SK-N-SH (cell line): ENCODE data around the gene OR5M11. TPM values are rescaled to one million over a fixed set of nuclear protein-coding genes. Genes with fewer than 3 reads are reported as not detected.

ENCODE experiments used
- CTCF ChIA-PET: fragments of 300-600, 350-600 bp; formaldehyde crosslinking; extraction: SDS; loops from one replicate; lab custom pipeline; 2021; lab: Yijun Ruan, JAX
- POLR2A ChIA-PET: fragments of 350-600 bp; sonication (Branson Sonifier 250); formaldehyde crosslinking; extraction: SDS; loops from one replicate; lab custom pipeline; 2020; ENCODE audit warnings: antibody characterized with exemption, inconsistent platforms; lab: Yijun Ruan, JAX
- DNase-seq: peaks from one replicate; pipeline ENCODE4 v3.0.0; 2012
- H2AFZ ChIP-seq: fragments of 200-600 bp; sonication (generic); 2 replicates; pipeline ENCODE4 v1.8.1; 2016; ENCODE audit warnings: antibody characterized with exemption, mild to moderate bottlenecking, low read depth
- H3F3A ChIP-seq: fragments of 200-600 bp; sonication (generic); replicated peaks from 2 replicates; pipeline ENCODE3; 2016; ENCODE audit warnings: antibody characterized with exemption, mild to moderate bottlenecking; ENCODE audit not compliant: insufficient read depth
- H3K27ac ChIP-seq, 2 experiments: fragments of 200-500 bp in 1 of 2; fragments of 200-600 bp in 1 of 2; sonication (Bioruptor generic) in 1 of 2; sonication (generic), shearing (Covaris generic) in 1 of 2; 2 replicates each; pipeline versions ENCODE4 v1.5.1 to v1.6.1; 2014 to 2016; ENCODE audit warnings: low read depth in 2 of 2, inconsistent platforms in 1 of 2, low read length in 1 of 2, mild to moderate bottlenecking in 1 of 2, mixed read lengths in 1 of 2
- H3K27me3 ChIP-seq: fragments of 200-600 bp; sonication (generic), shearing (Covaris generic); 2 replicates; pipeline ENCODE4 v1.6.1; 2016; ENCODE audit warnings: mixed run types; ENCODE audit not compliant: insufficient read depth
- H3K36me3 ChIP-seq, 2 experiments: fragments of 200-500 bp in 1 of 2; fragments of 200-600 bp in 1 of 2; sonication (Bioruptor generic) in 1 of 2; sonication (generic) in 1 of 2; replicated peaks in 1 of 2; 2 replicates each; pipeline versions ENCODE3 to v1.5.1; 2014 to 2016; ENCODE audit warnings: low read length in 1 of 2, mild to moderate bottlenecking in 1 of 2; ENCODE audit not compliant: insufficient read depth in 2 of 2, control insufficient read depth in 1 of 2
- H3K4me1 ChIP-seq, 2 experiments: fragments of 200-500 bp in 1 of 2; fragments of 200-600 bp in 1 of 2; sonication (Bioruptor generic) in 1 of 2; sonication (generic), shearing (Covaris generic) in 1 of 2; 2 replicates each; pipeline versions ENCODE4 v1.5.1 to v1.6.1; 2014 to 2016; ENCODE audit warnings: low read depth in 1 of 2, low read length in 1 of 2, mixed run types in 1 of 2; ENCODE audit not compliant: insufficient read depth in 2 of 2, control insufficient read depth in 1 of 2
- H3K4me2 ChIP-seq: fragments of 200-600 bp; sonication (generic), shearing (Covaris generic); 2 replicates; pipeline ENCODE4 v1.6.1; 2017; ENCODE audit warnings: mixed run types
- H3K4me3 ChIP-seq, 2 experiments: fragments of 200-500 bp in 1 of 2; fragments of 200-600 bp in 1 of 2; sonication (Bioruptor generic) in 1 of 2; sonication (generic), shearing (Covaris generic) in 1 of 2; 2 replicates each; pipeline versions ENCODE4 v1.5.1 to v1.8.1; 2014 to 2016; ENCODE audit warnings: low read depth in 2 of 2, inconsistent platforms in 1 of 2, low read length in 1 of 2, mild to moderate bottlenecking in 1 of 2, mixed read lengths in 1 of 2, moderate library complexity in 1 of 2
- H3K79me2 ChIP-seq: fragments of 200-600 bp; sonication (generic); 2 replicates; pipeline ENCODE4 v1.8.1; 2017; ENCODE audit warnings: mild to moderate bottlenecking; ENCODE audit not compliant: insufficient read depth
- H3K9ac ChIP-seq: fragments of 200-600 bp; sonication (generic); 2 replicates; pipeline ENCODE4 v1.6.1; 2017; ENCODE audit warnings: mixed run types
- H3K9me2 ChIP-seq: fragments of 200-600 bp; sonication (generic); 2 replicates; pipeline ENCODE4 v1.6.1; 2017; ENCODE audit warnings: mixed run types
- H3K9me3 ChIP-seq: fragments of 200-600 bp; sonication (generic); 2 replicates; pipeline ENCODE4 v1.6.1; 2017; ENCODE audit warnings: mixed run types, mild to moderate bottlenecking, moderate library complexity
- H4K20me1 ChIP-seq: fragments of 200-600 bp; sonication (generic); 2 replicates; pipeline ENCODE4 v1.6.1; 2017; ENCODE audit warnings: mild to moderate bottlenecking, mixed run types; ENCODE audit not compliant: insufficient read depth
- CHD2 ChIP-seq: fragments of 150-350 bp; IDR thresholded peaks from 2 replicates; pipeline ENCODE4 v1.6.1; 2018; ENCODE audit warnings: low read length; ENCODE audit not compliant: partially characterized antibody
- CTCF ChIP-seq: fragments of 200-600 bp; sonication (generic); IDR thresholded peaks from 2 replicates; pipeline ENCODE4 v1.6.1; 2017; ENCODE audit warnings: antibody characterized with exemption, mild to moderate bottlenecking, moderate library complexity
- EZH2phosphoT487 ChIP-seq: fragments of 200-600 bp; sonication (generic); IDR thresholded peaks from 2 replicates; pipeline ENCODE4 v1.6.1; 2017; ENCODE audit warnings: low read depth, mixed run types, mild to moderate bottlenecking, antibody characterized with exemption, moderate library complexity, borderline replicate concordance
- FOSL2 ChIP-seq: IDR thresholded peaks from 2 replicates; pipeline ENCODE4 v1.4.0; 2012; ENCODE audit warnings: low read depth, mild to moderate bottlenecking, moderate library complexity, borderline replicate concordance
- FOXJ3 ChIP-seq: sonication (generic); formaldehyde crosslinking; IDR thresholded peaks from 2 replicates; pipeline ENCODE4 v1.5.1; 2020; ENCODE audit warnings: mild to moderate bottlenecking, missing genetic modification reagents
- FOXM1 ChIP-seq: IDR thresholded peaks from 2 replicates; pipeline ENCODE4 v1.4.0; 2012; ENCODE audit warnings: low read depth, mild to moderate bottlenecking
- GATA2 ChIP-seq: sonication (generic); formaldehyde crosslinking; IDR thresholded peaks from 2 replicates; pipeline ENCODE4 v1.5.0; 2020; ENCODE audit warnings: mild to moderate bottlenecking, missing genetic modification reagents
- MAX ChIP-seq: IDR thresholded peaks from 2 replicates; pipeline ENCODE4 v1.4.0; 2012; ENCODE audit warnings: low read depth
- MXI1 ChIP-seq: IDR thresholded peaks from 2 replicates; pipeline ENCODE4 v1.6.1; 2012; ENCODE audit warnings: mild to moderate bottlenecking, low read depth, low read length, improper control_type of control experiment
- PBX3 ChIP-seq: IDR thresholded peaks from 2 replicates; pipeline ENCODE4; 2012
- POLR2AphosphoS5 ChIP-seq: IDR thresholded peaks from 2 replicates; pipeline ENCODE4 v1.6.1; 2012; ENCODE audit warnings: low read depth, low read length
- RCOR1 ChIP-seq: fragments of 150-350 bp; IDR thresholded peaks from 2 replicates; pipeline ENCODE4 v1.6.1; 2017; ENCODE audit warnings: antibody characterized with exemption, low read length
- REST ChIP-seq: IDR thresholded peaks from 2 replicates; pipeline ENCODE4 v1.6.1; 2012; ENCODE audit warnings: mild to moderate bottlenecking, low read depth, low read length, moderate library complexity
- RXRA ChIP-seq: IDR thresholded peaks from 2 replicates; pipeline ENCODE4 v1.4.0; 2012; ENCODE audit warnings: low read depth, mild to moderate bottlenecking, borderline replicate concordance
- SMC3 ChIP-seq: IDR thresholded peaks from 2 replicates; pipeline ENCODE4 v1.6.1; 2012; ENCODE audit warnings: low read depth, low read length, improper control_type of control experiment
- TCF12 ChIP-seq: IDR thresholded peaks from 2 replicates; pipeline ENCODE4 v1.4.0; 2012
- TEAD4 ChIP-seq: IDR thresholded peaks from 2 replicates; pipeline ENCODE4 v1.4.0; 2012; ENCODE audit warnings: mild to moderate bottlenecking, borderline replicate concordance; ENCODE audit not compliant: insufficient read depth
- USF1 ChIP-seq: IDR thresholded peaks from 2 replicates; pipeline ENCODE4 v1.4.0; 2012; ENCODE audit warnings: low read depth, borderline replicate concordance
- YY1 ChIP-seq: IDR thresholded peaks from 2 replicates; pipeline ENCODE4 v1.4.0; 2012; ENCODE audit warnings: low read depth, mild to moderate bottlenecking
- ZBTB33 ChIP-seq: IDR thresholded peaks from 2 replicates; pipeline ENCODE4 v1.4.0; 2012; ENCODE audit warnings: low read depth, borderline replicate concordance
- WGBS: methylation state at CpG from one replicate; pipeline ENCODE4 v1.1.6; 2017; ENCODE audit warnings: low lambda C conversion rate; 5-methylcytosine and 5-hydroxymethylcytosine counted together
- polyA plus RNA-seq, 3 experiments: library from polyadenylated mRNA; depleted of rRNA; stranded (reverse); fragments of >200 nt; gene quantifications; 2 replicates each; pipeline ENCODE4 v1.2.3, GENCODE V29; 2012

OR5M11 gene
- polyA plus RNA-seq, 1 of the 3 experiments (the other 2 are of a cell fraction) = not detected

GRCh38 chr11:56497010-56497409 lies 46.0 kb downstream of the OR5M11 start:
- DNase-seq = no peak
- Histone ChIP-seq H3K9me2 (no peaks in the 10 kb centered on the region), H3K4me3 (no peak overlapping the region), H3K9ac (no peak overlapping the region), H3K27me3 (no peaks in the 10 kb centered on the region; the same call in 1 of the 2 replicates), H2AFZ (no peak overlapping the region), H3K36me3 (no peaks in the 10 kb centered on the region), H4K20me1 (no peaks in the 10 kb centered on the region), H3K27ac (no peak overlapping the region), H3K4me2 (no peak overlapping the region), H3K79me2 (no peaks in the 10 kb centered on the region), H3K9me3 (no peaks in the 10 kb centered on the region), H3K4me1 (no peaks in the 10 kb centered on the region), H3F3A (no peaks in the 10 kb centered on the region)
- 42% methylated on average over 6 of the region's 28 CpGs for WGBS
- ChIA-PET CTCF (no interaction called here), POLR2A (no interaction called here)
- no peak for TF ChIP-seq FOSL2
- TF ChIP-seq CTCF = no peak
- TF ChIP-seq TCF12 = no peak
- no peak for TF ChIP-seq ZBTB33
- TF ChIP-seq MXI1 = no peak
- no peak for TF ChIP-seq PBX3
- no peak for TF ChIP-seq CHD2
- TF ChIP-seq RCOR1 = no peak
- TF ChIP-seq EZH2phosphoT487 = no peak
- no peak for TF ChIP-seq GATA2 (CRISPR knock-in tag)
- TF ChIP-seq RXRA = no peak
- no peak for TF ChIP-seq USF1
- no peak for TF ChIP-seq TEAD4
- TF ChIP-seq MAX = no peak
- TF ChIP-seq FOXJ3 = no peak
- no peak for TF ChIP-seq YY1
- no peak for TF ChIP-seq SMC3
- no peak for TF ChIP-seq FOXM1
- no peak for TF ChIP-seq REST
- no peak for TF ChIP-seq POLR2AphosphoS5
